NCI-H146 treated with DMSO at 0.1 percent for 48 hours (cell line): ENCODE data around the gene KRTAP2-3.
A peak's percentile ranks its signal among the peaks of the same experiment; 100 is the strongest.
"Not testable (repeated sequence)": the region's sequence is repeated elsewhere in the genome, so short reads cannot be mapped to it uniquely, and the experiment has no call there.

Source experiments
- DNase-seq: peaks from one replicate; lab custom pipeline; 2025; ENCODE audit not compliant: unreplicated experiment; lab: John Stamatoyannopoulos, UW

The KRTAP2-3 gene, protein sequence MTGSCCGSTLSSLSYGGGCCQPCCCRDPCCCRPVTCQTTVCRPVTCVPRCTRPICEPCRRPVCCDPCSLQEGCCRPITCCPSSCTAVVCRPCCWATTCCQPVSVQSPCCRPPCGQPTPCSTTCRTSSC

DNA sequence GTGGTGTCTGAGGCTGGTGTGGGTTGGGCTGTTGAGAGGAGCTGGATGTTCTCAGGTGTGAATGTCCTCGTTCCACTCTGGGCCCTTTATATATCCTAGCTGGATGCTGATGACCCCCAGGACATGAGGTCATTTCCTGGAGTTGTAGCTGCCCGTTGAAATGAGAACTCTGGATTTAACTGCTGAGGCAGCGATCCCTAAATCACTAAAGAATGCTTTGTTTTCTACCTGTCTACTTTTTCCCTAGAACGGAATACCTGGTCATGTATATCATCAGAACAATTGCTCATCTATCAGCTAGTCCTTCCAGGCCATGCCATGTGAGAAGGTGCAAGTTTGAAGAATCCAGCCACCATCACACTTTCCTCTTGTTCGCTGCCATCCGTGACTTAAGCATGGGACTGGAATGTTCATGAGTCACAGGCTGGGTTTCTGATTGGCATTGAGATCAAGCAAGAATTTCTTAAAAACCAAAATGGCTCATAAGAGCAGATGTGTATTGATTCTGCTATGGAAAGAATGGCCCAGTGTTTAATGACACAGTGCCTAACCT lies at the start of gene KRTAP2-3:
Gene KRTAP2-3 (minus strand): TSS at position 63 of the 553 bp plus-strand sequence. CDS start 64 bp downstream, outside the sequence.
- peak; percentile 15 for DNase-seq

DNA sequence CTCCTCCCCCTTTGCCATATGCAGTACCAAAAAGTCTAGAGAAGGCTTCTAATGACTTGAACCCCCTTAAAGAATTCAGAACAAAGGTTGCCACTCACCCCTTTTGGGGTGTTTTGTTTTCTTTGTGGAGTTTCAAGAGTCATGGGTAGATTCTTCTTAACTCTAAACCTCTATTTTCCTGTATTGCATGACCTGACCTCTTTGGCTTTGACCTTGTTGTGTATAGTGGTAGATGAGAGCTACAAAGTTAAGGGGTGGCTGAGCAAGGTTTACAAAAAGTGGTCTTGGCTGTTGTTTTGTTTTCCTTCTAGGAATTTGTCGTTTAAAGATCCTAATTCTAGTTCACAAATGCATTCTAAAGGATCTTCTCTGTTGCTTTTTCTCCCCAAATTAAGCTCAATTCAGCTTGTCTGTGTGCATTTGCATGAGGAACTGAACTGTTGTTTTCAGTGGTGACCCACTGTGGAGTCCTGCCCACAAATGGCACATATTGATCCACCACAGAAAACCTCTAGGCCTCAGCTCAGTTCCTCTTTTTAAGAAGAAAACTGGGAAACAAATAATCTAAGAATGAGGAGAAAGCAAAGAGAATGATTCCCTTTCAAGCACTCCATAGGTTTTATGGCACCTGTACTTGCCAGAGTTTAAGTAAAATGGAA lies 48.9 kb upstream of the KRTAP2-3 start:
- DNase-seq = not testable (repeated sequence)

DNA sequence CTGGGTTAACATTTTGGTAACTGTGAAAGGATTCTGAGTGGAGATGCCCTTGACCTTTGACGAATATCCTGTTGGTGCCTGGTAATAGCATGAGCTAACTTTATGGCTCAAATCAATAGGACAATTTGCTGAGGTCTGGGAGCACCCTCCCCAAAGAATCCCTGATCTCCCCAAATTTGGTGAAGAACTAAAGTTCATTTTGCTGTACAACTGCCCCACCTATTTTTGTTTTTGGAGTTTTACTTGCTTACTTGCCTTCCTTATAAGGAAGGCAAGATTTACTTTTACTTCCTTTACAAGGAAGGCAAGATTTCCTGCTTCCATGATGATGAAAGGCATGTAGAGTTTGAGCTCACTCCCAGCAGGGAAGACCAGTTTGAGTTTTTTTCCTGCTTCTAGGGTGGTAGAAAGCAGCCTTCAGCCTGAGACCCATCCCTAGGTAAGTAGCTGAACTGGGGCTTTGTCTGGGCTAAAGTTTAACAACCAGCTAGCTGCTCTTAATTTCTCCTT lies 48.1 kb upstream of the KRTAP2-3 start:
- DNase-seq = no peak

DNA sequence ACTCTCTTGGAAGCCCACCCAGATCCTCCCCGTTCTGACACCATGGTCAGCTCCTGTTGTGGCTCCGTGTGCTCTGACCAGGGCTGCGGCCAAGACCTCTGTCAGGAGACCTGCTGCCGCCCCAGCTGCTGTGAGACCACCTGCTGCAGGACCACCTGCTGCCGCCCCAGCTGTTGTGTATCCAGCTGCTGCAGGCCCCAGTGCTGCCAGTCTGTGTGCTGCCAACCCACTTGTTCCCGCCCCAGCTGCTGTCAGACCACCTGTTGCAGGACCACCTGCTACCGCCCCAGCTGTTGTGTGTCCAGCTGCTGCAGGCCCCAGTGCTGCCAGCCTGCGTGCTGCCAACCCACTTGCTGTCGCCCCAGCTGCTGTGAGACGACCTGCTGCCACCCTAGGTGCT lies 45.4 kb upstream of the KRTAP2-3 start, which contains the start of gene KRTAP4-9:
Gene KRTAP4-9 (plus strand): TSS at position 43 of the 400 bp plus-strand sequence. CDS start 0 bp downstream, at position 43.
- DNase-seq = not testable (repeated sequence)

DNA sequence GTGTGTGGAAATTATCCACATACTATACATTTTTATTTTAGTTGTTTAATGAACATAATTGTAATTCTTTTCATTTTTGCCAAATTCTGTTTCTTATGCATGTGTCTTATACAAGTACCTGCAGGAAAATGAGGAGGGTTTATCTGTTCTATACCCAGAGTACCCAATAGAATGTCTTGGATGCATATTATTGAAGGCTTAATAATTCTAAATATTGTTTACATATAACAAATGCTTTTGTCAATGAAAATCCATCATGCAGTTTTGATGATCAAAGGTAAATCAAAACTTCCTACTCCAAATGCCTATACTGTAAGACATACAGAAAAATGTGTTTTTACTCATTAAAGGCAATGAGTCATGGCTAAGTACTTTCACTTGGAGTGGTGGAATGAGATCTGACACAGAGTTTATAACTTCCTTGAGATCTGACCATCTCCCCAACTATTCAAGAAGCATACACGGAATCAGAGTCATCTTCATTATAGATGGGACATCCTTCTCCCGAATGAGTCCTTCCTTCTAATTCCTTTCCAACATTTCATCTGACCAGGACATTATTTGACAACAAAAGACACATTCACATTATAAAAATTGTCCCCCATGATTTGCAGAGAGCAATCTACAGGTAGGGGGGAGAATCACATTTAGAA lies 44.6 kb upstream of the KRTAP2-3 start:
- not testable (repeated sequence) for DNase-seq

DNA sequence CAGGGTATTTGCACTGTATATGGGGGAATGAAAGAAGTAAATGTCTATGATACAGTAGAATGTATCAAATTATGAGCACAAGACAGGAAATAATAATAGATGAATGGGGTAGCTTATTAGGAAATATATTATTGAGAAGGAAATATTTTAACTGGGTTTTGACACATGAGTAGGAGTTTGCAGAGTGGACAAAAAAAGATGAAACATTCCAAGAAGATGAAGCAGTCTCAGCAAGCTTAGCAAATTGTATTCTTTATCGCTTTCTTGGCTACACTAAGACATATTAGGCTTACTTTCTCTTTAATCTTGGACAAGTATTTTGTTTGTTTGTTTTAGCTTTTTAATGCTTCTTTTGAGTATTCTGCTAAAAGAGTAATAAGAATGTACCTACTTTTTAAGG lies 44.0 kb upstream of the KRTAP2-3 start:
- no peak for DNase-seq

DNA sequence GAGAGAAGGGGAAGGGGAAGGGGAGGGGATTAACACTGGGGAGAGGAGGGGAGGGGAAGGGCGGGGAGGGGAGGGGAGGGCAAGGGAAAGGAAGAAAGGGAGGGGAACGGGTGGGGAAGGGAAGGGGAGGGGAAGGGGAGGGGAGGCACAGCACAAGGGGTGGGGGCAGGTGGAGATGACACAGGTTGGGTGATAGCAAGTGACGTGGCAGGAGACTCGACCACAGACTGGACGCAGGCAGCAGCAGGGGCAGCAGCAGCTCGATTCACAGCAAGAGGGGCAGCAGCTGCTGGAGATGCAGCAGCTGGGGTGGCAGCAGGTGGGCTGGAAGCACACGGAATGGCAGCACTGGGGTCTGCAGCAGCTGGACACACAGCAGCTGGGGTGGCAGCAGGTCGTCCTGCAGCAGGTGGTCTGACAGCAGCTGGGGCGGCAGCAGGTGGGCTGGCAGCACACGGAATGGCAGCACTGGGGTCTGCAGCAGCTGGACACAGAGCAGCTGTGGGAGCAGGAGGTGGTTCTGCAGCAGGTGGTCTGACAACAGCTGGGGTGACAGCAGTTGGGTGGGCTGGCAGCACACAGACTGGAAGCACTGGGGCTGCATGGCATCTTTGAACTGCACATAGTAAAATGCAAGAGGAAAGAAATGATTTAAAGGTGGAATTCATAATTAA lies 41.8 kb upstream of the KRTAP2-3 start, which contains the start of gene KRTAP4-16:
Gene KRTAP4-16 (minus strand): TSS at position 624 of the 674 bp plus-strand sequence. CDS start 0 bp downstream, at position 624.
- DNase-seq = no peak

DNA sequence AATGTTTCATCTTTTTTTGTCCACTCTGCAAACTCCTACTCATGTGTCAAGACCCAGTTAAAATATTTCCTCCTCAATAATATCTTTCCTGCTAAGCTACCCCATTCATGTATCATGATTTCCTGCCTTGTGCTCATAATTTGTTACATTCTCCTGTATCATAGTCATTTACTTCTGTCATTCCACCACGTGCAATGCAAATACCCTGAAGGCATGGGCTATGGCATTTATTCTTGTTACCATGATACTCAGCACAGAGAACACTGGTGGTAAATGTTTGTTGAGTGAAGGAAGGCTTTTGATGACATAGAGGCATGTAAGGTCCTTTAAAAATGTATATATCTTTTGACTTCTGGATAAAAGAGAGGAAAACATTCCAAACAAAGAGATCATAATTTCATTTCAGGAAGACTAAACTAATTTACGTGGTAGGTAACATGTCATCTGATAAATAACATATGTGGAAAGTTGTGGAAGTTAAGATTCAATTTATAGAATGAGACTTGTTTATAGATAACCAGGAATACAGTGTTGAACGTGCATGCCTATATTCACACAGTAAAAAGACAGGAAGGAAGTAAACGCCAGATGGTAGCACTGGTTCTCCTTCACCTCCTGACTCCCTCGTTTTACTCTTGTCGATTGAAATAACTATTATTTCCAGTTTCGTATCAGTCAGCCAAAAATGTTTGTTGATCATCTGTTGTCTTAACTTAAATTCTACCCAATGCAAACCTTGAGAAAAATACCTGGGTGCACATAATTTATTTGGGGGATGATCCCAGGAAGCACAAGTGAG lies 40.0 kb upstream of the KRTAP2-3 start:
- DNase-seq = not testable (repeated sequence)

DNA sequence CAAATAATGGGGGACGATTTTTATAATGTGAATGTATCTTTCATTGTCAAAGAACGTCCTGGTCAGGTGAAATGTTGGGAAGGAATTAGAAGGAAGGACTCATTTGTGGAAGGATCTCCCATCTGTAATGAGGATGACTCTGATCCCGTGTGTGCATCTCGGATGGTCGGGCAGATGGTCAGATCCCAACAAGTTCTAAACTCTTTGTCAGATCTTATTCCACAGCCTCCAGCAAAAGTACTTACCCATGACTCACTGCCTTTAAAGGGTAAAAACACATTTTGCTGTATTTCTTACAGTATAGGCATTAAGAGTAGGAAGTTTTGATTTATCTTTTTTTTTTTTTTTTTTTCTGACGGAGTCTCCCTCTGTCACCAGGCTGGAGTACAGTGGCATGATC lies 38.6 kb upstream of the KRTAP2-3 start:
- DNase-seq = no peak

DNA sequence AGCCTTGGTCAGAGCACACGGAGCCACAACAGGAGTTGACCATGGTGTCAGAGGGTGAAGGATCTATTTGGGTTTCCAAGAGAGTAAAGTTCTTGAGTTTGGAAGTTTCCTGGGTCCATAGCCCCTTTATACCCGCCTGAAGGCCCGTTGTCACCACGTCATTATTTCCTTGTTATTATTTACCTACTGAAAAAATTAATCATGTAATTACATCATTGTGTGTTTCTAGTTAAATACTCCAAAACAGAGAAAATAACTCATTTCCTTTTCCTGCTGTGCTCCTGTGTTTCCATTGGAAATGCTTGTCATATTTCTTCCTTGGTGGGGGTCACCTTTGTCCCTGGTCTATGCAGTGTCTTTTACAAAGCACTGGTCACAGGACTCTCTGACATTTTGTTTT lies 38.1 kb upstream of the KRTAP2-3 start, which contains the start of gene KRTAP4-8:
Gene KRTAP4-8 (minus strand): TSS at position 101 of the 400 bp plus-strand sequence. CDS start 58 bp downstream, at position 43.
- no peak for DNase-seq

DNA sequence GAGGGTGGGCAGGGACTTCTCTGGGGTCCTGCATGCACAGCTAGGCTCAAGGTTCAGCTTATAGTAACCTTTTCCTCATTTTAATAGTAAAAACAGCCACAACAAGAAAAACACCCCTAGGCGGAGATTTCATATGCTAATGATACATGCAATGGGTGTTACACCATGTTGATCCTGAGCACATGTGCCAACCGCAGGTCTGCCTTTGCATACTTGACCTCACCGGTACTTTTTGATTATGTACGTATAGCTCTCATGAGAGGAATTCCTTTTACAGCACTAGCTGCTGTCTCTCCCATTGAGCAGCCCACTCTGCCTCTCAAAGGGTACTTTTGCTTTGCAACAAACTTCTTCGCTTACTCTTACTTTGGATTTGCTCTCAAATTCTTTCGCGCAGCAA lies 36.1 kb upstream of the KRTAP2-3 start:
- DNase-seq = no peak

DNA sequence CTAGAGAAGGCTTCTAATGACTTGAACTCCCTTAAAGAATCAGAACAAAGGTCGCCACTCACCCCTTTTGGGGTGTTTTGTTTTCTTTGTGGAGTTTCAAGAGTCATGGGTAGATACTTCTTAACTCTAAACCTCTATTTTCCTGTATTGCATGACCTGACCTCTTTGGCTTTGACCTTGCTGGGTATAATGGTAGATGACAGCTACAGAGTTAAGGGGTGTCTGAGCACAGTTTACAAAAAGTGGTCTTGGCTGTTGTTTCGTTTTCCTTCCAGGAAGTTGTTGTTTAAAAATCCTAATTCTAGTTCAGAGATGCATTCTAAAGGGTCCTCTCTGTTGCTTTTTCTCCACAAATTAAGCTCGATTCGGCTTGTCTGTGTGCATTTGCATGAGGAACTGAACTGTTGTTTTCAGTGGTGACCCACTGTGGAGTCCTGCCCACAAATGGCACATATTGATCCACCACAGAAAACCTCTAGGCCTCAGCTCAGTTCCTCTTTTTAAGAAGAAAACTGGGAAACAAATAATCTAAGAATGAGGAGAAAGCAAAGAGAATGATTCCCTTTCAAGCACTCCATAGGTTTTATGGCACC lies 28.9 kb upstream of the KRTAP2-3 start:
- not testable (repeated sequence) for DNase-seq

DNA sequence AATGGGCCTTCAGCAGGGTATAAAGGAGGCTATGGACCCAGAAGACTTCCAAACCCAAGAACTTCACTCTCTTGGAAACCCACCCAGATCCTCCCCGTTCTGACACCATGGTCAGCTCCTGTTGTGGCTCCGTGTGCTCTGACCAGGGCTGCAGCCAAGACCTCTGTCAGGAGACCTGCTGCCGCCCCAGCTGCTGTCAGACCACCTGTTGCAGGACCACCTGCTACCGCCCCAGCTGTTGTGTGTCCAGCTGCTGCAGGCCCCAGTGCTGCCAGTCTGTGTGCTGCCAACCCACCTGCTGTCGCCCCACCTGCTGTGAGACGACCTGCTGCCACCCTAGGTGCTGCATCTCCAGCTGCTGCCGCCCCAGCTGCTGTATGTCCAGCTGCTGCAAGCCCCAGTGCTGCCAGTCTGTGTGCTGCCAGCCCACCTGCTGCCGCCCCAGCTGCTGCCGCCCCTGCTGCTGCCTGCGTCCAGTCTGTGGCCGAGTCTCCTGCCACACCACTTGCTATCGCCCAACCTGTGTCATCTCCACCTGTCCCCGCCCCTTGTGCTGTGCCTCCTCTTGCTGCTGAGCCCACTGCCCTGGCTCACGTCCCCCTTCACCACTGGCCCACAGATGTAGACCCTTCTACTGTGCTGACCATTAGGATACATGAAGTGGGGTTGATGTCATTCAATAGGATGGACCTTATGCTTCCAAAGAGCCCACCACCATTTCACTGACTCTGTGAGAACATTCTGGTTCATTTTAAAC lies 24.4 kb upstream of the KRTAP2-3 start, which contains the start of gene KRTAP4-7:
Gene KRTAP4-7 (plus strand): TSS at position 51 of the 757 bp plus-strand sequence. CDS start 57 bp downstream, at position 108.
- not testable (repeated sequence) for DNase-seq

DNA sequence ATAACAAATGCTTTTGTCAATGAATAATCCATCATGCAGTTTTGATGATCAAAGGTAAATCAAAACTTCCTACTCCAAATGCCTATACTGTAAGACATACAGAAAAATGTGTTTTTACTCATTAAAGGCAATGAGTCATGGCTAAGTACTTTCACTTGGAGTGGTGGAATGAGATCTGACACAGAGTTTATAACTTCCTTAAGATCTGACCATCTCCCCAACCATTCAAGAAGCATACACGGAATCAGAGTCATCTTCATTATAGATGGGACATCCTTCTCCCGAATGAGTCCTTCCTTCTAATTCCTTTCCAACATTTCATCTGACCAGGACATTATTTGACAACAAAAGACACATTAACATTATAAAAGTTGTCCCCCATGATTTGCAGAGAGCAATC lies 23.5 kb upstream of the KRTAP2-3 start:
- DNase-seq = not testable (repeated sequence)

DNA sequence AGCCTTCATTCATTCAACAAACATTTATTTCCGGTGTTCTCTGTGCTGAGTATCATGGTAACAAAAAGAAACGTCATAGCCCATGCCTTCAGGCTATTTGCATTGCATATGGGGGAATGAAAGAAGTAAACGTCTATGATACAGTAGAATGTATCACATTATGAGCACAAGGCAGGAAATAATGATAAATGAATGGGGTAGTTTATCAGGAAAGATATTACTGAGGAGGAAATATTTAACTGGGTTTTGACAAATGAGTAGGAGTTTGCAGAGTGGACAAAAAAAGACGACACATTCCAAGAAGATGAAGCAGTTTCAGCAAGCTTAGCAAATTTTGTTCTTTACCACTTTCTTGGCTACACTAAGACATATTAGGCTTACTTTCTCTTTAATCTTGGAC lies 22.7 kb upstream of the KRTAP2-3 start:
- no peak for DNase-seq

DNA sequence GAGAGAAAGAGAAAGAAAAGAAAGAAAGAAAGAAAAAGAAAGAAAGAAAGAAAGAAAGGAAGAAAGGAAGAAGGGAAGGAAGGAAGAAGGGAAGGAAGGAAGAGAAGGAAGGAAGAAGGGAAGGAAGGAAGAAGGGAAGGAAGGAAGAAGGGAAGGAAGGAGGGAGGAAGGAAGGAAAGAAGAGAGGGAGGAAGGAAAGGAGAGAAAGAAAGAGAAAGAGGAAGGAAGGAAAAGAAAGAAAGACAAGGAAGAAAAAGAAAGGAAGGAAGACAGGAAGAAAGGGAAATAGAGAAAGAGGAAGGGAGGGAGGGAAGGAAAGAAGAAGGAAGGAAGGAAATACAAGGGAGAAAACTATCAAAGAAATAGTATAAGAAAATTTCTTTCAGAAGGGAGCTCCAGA lies 16.9 kb upstream of the KRTAP2-3 start:
- no peak for DNase-seq

DNA sequence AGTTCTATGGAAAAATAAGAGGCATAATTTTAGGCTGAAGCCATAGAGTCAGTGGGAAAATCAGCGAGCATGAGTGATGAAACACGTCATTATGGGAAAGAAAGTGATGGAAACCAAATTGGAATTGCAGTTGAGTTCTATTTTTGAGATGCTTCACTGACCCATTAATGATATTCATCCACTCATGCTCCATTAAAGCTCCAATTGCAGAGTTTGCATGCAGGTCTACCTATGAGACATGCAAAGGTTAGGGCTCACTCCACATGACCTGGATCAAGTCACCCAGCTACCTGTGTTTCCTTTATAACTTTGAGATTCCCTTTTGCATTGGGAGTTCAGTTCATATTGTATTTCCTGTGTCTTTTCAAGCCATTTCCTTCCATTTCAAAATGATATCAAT lies 13.8 kb upstream of the KRTAP2-3 start:
- no peak for DNase-seq

DNA sequence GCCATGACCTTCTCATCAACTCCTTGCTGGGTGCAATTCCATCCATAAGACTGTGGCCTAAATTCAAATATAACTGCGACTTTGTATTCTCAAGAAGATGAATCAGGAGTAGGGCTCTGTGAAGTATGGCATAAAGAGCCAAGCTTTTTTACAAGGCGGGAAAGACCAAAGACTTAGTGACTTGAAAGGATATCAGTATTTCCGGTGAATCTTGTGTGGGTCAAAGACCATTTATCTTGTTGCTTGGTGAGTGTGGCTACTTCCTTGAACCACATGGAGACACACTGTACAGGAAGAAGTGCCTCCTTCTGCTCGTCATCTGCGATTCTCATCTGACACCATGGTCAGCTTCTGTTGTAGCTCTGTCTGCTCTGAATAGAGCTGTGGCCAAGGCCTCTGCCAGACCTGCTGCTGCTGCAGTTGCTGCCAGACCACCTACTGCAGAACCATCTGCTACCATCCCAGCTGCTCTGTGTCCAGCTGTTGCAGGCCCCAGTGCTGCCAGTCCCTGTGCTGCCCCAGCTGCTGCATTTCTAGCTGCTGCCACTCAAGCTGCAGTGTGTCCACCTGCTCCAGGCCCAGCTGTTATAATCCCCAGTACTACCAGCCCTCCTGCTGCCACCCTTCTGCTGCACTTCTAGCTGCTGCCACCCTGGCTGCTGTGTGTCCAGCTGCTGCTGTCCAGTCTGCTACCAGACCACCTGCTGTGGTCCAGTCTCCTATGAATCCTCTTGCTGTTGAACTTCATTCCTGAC lies 11.9 kb upstream of the KRTAP2-3 start:
- DNase-seq = peak; percentile 33
